ENCODE results near the gene EZH2.

The EZH2 gene

DNA sequence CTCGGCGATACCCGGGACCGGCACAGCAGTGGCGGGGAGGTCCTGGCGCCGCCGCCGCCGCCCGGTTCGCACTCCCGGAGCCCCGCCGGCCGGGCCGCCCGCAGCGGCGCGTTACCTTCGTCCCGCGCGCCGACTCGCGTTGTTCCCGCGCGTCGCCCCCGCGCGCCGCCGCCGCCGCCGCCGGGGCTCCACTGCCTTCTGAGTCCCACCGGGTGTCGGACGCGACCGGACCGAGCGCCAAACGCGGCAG is at the start of gene EZH2:
EZH2 (minus strand) TSS at position 243 of the 250 bp plus-strand sequence. CDS start 36,993 bp downstream, outside the sequence.
- in situ Hi-C loops (cut with MboI; ENCODE audit: low sequenced_read_pairs), result no loop called here

DNA sequence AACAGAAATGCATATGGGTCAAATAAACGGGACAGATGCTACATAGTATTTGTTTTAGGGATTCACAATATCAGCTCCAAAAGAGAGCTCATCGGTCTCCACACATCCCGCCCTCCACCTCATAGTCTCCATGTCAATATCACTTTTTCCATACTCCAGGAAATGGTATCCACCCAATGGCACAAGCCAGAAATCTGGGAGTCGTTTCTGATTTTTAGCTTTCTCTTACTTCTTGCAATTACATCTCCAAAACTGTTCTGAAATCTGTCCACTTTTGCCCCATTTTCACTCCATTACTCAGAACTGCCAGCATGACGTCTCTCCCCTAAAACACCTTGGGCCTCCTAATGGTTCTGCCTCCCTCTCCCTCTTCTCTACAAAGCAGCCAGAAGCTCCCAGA is 47.4 kb upstream of the EZH2 start:
- in situ Hi-C loops (cut with MboI; ENCODE audit: low sequenced_read_pairs), result no loop called here

DNA sequence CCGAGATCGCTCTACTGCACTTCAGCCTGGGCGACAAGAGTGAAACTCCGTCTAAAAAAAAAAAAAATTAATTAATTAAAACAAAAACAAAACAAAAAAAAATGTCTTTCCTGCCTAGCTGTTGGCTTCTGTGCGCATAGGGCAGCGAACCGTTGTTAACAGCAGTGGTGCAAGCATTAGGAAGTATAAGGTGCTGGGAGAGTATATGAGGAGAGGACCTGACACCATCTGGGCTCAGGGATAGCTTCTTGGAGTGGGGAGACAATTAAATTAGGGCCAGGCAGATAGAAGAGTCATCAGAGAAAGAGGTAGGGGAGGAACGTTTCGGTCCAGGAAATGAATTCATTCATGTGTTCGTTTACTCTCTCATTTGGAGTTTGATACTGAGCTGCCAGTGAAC is 46.2 kb upstream of the EZH2 start:
- in situ Hi-C loops (cut with MboI; ENCODE audit: low sequenced_read_pairs), result no loop called here

DNA sequence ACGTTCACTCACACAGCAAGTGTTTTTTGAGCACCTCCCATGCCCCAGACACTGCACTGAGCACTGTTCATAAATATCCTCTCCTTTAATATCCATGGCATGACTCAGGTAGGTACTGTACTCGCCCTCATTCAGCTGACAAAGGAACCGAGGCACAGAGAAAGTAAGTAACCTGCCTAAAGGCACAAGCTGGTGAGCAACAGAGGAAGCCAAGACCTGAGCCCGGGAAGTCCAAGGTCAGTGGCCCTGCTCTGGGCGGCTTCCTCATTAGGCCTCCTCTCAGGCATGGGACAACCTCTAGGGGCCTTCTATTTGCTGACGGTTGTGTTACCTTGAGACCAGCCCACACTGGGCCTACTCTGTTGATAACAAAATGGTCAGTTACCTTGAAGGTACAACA is 45.1 kb upstream of the EZH2 start:
- in situ Hi-C loops (cut with MboI; ENCODE audit: low sequenced_read_pairs), result no loop called here

DNA sequence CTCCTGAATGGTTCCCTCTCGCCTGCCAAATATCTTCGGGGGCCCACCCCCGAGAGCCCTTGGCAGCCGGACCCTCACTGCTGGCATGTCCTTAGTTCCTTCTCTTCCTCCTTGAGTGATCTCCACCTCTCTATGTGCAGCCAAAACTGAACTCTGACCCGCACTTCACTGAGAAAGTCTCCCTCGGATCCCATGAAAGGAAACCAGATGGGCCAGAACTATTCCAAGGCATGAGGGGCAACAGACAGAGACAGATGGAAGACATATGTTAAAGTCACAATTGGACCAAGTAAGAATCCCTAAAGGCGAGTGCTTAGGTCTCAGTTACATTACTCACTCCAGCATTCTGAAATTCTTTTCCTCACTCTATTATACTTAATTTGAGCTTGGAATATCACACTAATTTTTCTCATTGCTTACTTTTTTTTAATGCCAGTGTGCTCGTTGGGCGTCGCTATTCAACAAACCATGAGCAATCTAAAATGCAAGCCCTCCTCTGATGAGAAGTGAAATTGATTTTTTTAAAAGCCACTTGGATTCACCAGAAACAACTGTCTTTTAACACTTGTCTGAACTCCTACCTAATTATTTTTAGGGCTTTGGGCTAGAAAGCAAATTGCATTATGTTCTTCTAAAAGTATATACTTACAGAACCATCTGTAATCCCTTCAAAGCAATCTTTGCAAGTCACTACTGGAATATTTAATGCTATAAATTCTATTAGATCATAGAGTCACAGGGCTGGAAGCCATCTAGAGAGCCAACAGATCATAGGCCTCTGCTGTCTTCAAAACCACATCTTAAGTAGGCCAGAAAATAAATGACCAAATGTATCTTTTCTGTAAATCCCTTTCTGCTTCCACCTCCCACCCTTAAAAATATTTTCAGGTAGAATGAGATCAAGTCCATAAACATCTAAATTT is 43.3 kb upstream of the EZH2 start:
- in situ Hi-C loops (cut with MboI; ENCODE audit: low sequenced_read_pairs), result no loop called here

DNA sequence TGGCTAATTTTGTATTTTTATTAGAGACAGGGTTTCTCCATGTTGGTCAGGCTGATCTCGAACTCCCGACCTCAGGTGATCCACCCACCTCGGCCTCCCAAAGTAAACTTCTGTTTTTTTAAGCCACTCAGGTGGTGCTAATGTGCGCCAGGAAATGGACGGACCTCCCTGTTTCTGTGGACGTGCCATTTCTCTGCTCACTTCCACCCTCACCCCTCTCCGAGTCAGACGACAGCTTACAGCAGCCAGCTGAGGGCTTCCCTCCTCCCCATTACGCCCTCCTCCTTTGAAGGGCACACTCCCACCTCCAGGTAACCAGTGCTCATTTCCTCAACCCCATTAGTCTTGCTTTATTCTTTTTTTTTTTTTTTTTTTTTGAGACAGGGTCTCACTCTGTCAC is 41.7 kb upstream of the EZH2 start:
- in situ Hi-C loops (cut with MboI; ENCODE audit: low sequenced_read_pairs), result no loop called here

DNA sequence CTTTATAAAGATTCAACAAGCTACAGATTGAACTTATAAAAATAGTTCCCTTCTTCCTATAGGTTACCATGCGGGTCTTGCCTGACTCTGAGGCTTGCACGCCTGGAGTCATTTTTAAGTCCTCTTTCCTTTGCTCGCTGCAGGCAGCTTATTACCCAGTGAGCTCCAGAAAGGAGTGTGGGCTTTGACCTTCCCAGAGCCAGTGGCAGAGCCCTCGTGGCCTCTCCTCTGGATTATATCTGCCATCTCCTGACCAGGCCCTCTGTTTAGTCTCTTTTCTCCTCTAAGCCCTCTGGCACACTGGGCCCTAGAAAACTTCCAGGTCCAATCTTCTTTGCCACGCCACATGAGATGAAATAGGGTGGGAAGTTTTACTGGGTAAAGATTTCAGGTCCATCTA is 39.9 kb upstream of the EZH2 start:
- in situ Hi-C loops (cut with MboI; ENCODE audit: low sequenced_read_pairs), result no loop called here

GRCh38 chr7:148921806-148922205 is 37.7 kb upstream of the EZH2 start:
- in situ Hi-C loops (cut with MboI; ENCODE audit: low sequenced_read_pairs), result no loop called here

GRCh38 chr7:148921189-148921588 is 37.1 kb upstream of the EZH2 start:
- in situ Hi-C loops (cut with MboI; ENCODE audit: low sequenced_read_pairs), result no loop called here

DNA sequence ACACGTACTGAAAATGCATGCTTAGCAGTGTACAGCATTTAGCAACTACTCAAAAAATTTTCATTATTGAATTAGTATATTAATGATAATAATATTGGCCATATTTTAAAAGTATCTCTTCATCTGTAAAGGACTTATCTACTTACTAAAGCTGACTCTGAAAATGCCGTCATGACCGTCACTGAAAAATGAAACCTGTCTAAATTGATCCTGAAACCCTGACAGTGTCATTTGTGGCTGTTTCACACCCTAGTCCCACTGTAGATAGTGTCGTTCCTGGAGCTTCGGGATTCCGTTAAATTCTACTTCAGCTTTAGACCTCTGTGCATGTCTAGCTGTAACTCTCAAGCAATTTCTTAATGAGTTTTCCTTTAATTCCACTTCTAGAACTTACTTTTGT is 35.8 kb upstream of the EZH2 start:
- in situ Hi-C loops (cut with MboI; ENCODE audit: low sequenced_read_pairs), result no loop called here

DNA sequence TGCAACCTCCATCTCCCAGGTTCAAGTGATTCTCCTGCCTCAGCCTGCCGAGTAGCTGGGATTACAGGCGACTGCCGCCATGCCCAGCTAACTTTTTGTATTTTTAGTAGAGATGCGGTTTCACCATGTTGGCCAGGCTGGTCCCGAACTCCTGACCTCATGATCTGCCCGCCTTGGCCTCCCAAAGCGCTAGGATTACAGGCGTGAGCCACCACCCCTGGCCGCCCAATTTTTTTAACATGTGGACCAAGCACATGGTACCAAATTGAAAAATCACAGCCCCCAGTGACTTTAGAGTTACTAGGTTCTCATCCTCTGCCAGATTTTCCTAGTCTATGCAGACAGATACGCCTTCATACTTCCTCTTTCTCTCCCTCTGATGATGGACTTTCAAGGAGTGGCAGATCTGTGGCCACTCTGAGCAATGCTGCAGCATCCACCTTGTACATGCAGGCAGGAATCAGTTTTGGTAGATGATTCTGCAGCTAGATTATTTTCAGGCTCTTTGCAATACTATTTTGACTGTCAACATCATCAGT is 34.0 kb upstream of the EZH2 start:
- in situ Hi-C loops (cut with MboI; ENCODE audit: low sequenced_read_pairs), result no loop called here

DNA sequence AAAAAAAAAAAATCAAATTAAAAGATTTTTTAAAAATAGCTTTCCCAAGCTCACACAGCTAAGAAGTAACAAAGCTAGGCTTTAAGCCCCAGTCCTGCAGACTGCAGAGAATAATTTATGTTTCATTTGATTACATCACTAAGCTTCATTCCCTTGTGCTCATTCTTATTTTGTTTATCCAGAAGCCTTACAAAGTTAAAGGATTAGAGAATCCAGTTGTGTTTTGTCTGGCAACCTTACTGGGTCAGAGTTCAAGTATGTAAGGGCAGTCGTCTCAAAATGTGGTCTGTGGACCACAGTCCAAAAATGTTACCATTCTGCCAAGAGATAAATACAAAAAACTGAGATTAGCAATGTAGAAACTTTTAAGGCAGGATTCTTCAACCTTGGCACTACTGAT is 32.1 kb upstream of the EZH2 start:
- in situ Hi-C loops (cut with MboI; ENCODE audit: low sequenced_read_pairs), result no loop called here

- in situ Hi-C loops (cut with MboI; ENCODE audit: low sequenced_read_pairs), result no loop called here
Observed at GRCh38 chr7:148915211-148915610, 31.1 kb upstream of the EZH2 start.

DNA sequence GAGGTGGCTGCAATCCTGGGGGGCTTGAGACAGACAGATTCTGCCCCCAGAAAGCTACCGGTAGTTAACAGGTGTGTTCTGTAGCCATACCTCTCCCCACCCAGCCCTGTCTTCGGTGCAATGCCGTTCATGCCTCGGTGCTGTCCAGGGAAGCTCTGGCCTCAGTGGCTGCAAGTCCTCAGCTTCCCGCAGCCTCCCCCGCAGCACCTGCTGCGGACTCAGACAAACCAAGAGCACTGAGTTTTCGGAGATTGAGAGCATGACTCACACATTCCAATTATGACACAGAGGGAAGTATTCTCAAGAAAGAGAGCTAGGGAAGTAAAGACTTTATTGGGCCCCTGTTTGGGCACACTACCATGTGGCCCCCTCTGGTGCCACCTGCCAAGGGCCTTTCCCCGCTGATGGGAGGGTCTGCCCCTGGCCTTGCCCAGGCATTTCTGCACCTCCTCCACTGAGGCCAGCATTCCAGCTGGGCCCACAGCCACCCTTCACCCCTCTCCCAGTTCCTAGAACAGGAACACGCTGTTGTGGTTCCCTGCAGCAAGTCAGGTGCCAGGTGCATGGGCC is 30.2 kb upstream of the EZH2 start:
- in situ Hi-C loops (cut with MboI; ENCODE audit: low sequenced_read_pairs), result no loop called here

- in situ Hi-C loops (cut with MboI; ENCODE audit: low sequenced_read_pairs), result no loop called here
Observed at GRCh38 chr7:148912758-148913541, 28.9 kb upstream of the EZH2 start.

DNA sequence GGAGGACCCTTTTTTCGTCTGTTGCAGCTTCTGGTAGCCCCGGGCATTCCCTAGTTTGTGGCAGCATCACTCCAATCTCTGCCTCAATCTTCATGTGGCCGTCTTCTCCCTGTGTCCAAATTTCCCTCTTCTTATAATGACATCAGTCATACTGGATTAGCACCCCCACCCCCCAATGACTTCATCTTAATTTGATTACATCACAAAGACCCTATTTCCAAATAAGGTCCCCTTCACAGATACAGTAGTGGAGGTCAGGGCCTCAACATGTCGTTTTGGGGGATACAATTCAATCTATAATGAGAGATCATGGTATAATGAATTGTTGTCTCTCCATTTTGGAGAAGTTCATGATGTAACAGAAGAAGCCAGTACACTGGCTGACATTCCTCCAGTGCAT is 28.1 kb upstream of the EZH2 start:
- in situ Hi-C loops (cut with MboI; ENCODE audit: low sequenced_read_pairs), result no loop called here

- in situ Hi-C loops (cut with MboI; ENCODE audit: low sequenced_read_pairs), result no loop called here
Observed at GRCh38 chr7:148911626-148912025, 27.5 kb upstream of the EZH2 start.

DNA sequence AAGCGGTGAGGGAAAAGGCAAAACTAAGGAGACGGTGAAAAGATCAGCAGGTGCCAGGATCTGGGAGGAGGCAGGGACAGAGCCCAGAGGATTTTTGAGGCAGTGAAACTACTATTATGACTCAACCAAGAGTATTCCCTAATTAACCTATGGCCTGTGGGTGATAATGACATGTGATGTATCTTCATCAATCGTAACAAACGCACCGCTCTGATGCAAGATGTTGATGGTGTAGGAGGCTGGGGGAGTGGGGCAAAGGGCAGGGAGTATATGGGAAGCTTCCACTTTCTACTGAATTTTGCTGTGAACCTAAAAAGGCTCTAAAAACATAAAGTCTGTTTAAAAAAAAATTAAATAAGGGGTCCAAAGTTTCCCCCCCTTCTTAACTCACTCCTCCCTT is 25.5 kb upstream of the EZH2 start:
- in situ Hi-C loops (cut with MboI; ENCODE audit: low sequenced_read_pairs), result no loop called here

DNA sequence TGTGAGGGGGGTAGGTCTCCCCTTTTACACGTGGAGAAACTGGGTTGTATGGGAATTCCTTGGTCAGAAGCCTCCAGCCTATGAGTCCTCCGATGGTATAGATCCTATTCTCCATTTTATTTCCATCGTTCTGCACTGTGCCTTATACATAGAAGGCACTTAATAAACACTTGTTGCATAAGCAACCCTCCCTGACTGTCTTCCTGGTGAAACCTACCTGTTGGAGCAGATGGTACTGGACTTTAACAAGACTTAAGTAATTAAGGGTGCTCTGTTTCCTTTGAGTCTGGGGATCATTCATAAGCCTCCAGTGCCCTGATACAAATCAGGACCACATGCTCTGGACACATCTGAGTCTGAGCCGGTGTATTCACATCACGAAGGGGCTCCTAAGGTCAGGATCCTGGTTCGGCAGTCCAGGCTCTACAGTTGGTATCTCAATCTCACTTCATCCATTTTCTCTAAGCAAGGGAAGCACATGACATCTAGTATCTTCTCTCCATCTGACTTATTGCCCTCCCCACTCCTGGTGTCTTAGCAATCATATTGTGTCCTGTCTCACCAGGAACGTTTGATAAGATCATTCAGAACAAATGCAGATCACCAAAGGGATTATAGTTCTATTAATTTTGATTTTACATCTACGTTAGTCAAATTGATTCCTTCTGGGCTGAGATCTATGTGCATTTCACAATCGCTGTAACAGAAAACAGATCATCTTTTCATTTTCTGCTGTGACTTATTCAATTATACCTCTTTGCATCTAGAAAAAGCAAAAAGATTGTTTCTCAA is 22.8 kb upstream of the EZH2 start:
- in situ Hi-C loops (cut with MboI; ENCODE audit: low sequenced_read_pairs), result no loop called here

DNA sequence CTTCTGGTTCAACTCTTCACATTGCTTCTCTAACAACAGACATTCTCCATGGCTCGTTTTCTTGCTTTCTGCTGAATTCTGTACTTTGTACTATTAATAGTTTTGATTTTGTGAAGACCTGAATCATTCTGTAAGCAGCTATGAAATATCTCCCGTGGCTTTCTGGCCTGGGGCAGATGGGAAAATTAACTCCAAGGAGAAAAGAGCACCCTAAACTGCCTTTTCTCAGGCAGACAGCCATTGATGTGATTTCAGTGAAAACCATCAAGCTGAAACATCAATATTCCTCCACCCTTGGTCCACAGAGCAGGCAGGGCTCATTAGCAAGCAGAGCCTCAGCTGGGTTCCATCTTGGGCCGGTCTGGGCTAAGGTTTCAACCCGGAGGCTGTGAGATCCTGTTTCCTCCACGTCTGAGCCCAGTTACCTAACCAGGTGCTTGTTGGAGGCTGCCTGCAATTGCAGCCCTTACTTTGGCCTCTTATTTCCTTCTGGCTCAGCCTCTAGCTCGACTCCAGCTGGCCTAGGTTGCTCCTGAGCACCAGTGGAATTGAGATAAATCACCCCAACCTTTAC is 21.1 kb upstream of the EZH2 start:
- in situ Hi-C loops (cut with MboI; ENCODE audit: low sequenced_read_pairs), result no loop called here

DNA sequence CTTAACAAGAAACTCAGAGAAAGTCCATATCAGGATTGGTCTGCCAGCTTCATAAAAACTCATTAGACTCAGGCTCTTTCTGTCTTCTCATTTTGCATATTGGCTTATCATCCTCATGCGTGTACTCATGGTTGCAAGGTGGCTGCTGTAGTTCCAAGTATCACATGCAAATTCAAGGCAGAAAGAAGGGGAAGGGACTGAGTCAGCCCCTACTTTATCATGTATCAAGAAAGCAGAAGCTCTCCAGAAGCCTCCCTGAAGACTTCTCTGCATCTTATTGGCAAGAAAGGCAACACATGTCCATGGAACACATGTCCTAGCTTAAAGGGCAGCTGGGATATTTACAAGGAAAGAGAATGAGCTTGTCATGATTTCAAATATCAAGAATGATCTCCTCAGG is 19.4 kb upstream of the EZH2 start:
- in situ Hi-C loops (cut with MboI; ENCODE audit: low sequenced_read_pairs), result no loop called here
